Activated naive CD4-positive, alpha-beta T cell treated with anti-CD3 and anti-CD28 coated beads for 36 hours (primary cell): ENCODE results near the gene PASD1. TPM values are rescaled to one million over a fixed set of nuclear protein-coding genes. Genes with fewer than 3 reads are reported as not detected.

Experiments used
- total RNA-seq, 2 experiments: library from RNA; stranded (reverse); gene quantifications; one replicate each; pipeline ENCODE4 v1.2.3, GENCODE V29; 2021

PASD1 gene
- total RNA-seq, 2 experiments from 2014 or later: not detected

Other genes starting within 250 kb of the PASD1 start
- 10 to 100 TPM; 36.5 to 39.7 TPM for gene VMA21, start 166.5 kb upstream of the PASD1 start, total RNA-seq
- gene PRRG3, start 131.8 kb downstream of the PASD1 start, total RNA-seq: not detected
- gene FATE1, start 152.4 kb downstream of the PASD1 start, total RNA-seq: not detected
- gene CNGA2, start 171.1 kb downstream of the PASD1 start, total RNA-seq: not detected